Stomach (tissue), 4 donors: ENCODE measurements around the gene CWC22.

Experiments
- CTCF ChIP-seq, 7 experiments: fragments of 450-650 bp in 4 of 7; fragments of 200-600 bp in 3 of 7; sonication (generic) in 3 of 7; IDR thresholded peaks; one replicate each; pipeline ENCODE4 v1.5.1; 2016 to 2019; ENCODE audit warnings: antibody characterized with exemption in 7 of 7, control low read depth in 2 of 7, mild to moderate bottlenecking in 1 of 7
- POLR2AphosphoS5 ChIP-seq, 3 donors: sonication (generic); formaldehyde crosslinking; IDR thresholded peaks; one replicate each; pipeline ENCODE4 v1.6.1; 2016; ENCODE audit warnings: antibody characterized with exemption in 3 of 3

GRCh38 chr2:179990676-179991317 is 16.3 kb downstream of the CWC22 start:
- TF ChIP-seq CTCF (IDR thresholded peaks at IDR 0.05) (no peak), POLR2AphosphoS5 (IDR thresholded peaks at IDR 0.05) (no peak)
